GM12892 (cell line): ENCODE data around the gene TECPR1.

Experiments used
- POLR2A ChIP-seq: IDR thresholded peaks from 2 replicates; pipeline ENCODE4 v1.6.1; 2011; ENCODE audit warnings: low read depth, low read length, control low read depth
- POLR2AphosphoS5 ChIP-seq: IDR thresholded peaks from 2 replicates; pipeline ENCODE4 v1.6.1; 2011; ENCODE audit warnings: low read depth, low read length, control low read depth

DNA sequence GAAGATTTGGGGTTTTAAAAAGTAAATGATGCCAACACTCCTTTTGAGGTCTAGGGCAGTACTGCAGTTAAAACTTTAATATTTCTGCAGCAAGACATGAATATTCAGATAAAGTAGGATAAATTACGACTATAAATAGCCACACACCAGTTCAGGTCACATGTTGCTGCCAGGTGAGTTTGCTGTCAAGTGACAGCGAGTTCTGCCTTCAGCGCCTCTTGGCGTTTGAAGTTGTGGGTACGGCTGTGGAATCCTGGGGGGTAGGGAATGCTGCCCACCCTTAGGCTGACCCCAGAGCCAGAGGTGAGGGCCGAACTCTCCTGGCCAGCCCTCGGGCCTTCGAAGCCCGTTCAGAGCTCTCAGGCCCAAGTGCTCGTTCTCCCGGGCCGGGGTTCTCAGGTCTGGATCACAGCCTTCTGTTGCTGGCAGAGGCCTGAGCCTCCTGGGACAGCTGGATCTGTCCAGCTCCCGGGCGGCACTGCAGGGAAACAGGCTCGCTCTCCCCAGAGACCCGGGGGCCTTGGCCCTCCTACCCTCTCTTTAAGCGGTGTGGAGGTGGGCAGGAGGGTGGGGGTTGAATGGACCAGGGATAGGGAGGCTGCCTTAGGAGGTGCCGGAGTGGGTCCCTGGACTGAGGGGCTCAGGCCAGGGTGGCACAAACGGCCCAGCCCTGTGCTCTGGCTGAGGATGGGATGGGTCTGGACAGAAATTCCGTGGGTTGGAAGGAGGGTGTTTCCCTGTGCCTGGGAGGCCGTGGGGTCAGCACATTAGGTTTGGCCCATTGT, 34.9 kb upstream of the TECPR1 start:
- no peak for TF ChIP-seq POLR2A
- TF ChIP-seq POLR2AphosphoS5, result no peak
